RWPE1 (cell line): Measurements from ENCODE around the gene HS3ST5.

ENCODE experiments used
- CTCF ChIA-PET: fragments of 350-600 bp; sonication (Branson Sonifier 250); formaldehyde crosslinking; extraction: SDS; loops from one replicate; lab custom pipeline; 2021; lab: Yijun Ruan, JAX
- POLR2A ChIA-PET: fragments of 400-600 bp; formaldehyde crosslinking; extraction: SDS; loops from one replicate; lab custom pipeline; 2020; ENCODE audit warnings: antibody characterized with exemption; ENCODE audit not compliant: low non-redundant PET; lab: Yijun Ruan, JAX
- DNase-seq: peaks from one replicate; pipeline ENCODE4 v3.0.0; 2012; ENCODE audit warnings: low spot score
- H3K27ac ChIP-seq: fragments of 450-650 bp; 2 replicates; pipeline ENCODE4 v1.5.1; 2017
- CTCF ChIP-seq: fragments of 450-650 bp; conservative IDR thresholded peaks from 2 replicates; pipeline ENCODE4 v1.5.1; 2017; ENCODE audit warnings: low read depth, mild to moderate bottlenecking

The HS3ST5 gene

GRCh38 chr6:114343782-114344144 is 940 bp upstream of the HS3ST5 start:
- POLR2A ChIA-PET: no interaction called here
- no peak for TF ChIP-seq CTCF
- CTCF ChIA-PET: no interaction called here
- DNase-seq: no peak
- H3K27ac ChIP-seq: no peak overlapping the region

GRCh38 chr6:114342086-114342825 is 567 bp downstream of the HS3ST5 start:
- TF ChIP-seq CTCF: no peak
- DNase-seq: peak; percentile 17
- no peak overlapping the region for H3K27ac ChIP-seq
- POLR2A ChIA-PET: no interaction called here
- CTCF ChIA-PET: interaction anchor here (0.6 to 0.7 kb wide), 2 partner anchors 8 to 814 kb away, joined by 3 to 6 read pairs; no protein-coding TSS in a partner anchor

GRCh38 chr6:114339706-114340105 is 3.1 kb downstream of the HS3ST5 start:
- TF ChIP-seq CTCF: no peak
- DNase-seq: no peak
- H3K27ac ChIP-seq: no peak overlapping the region
- POLR2A ChIA-PET: no interaction called here
- CTCF ChIA-PET: no interaction called here

GRCh38 chr6:114334237-114334636 is 8.6 kb downstream of the HS3ST5 start:
- TF ChIP-seq CTCF: no peak
- H3K27ac ChIP-seq: no peak overlapping the region
- ChIA-PET POLR2A (no interaction called here), CTCF (interaction anchor here (0.6 to 1.1 kb wide), 2 partner anchors 9 to 11 kb away, joined by 3 to 6 read pairs; partner anchors contain the start of gene HS3ST5)
- DNase-seq: no peak

GRCh38 chr6:114327074-114327473 is 15.7 kb downstream of the HS3ST5 start:
- CTCF ChIA-PET: no interaction called here
- TF ChIP-seq CTCF: no peak
- no peak overlapping the region for H3K27ac ChIP-seq
- DNase-seq: no peak
- POLR2A ChIA-PET: no interaction called here

- no peak for TF ChIP-seq CTCF
- DNase-seq: no peak
- ChIA-PET CTCF (no interaction called here), POLR2A (no interaction called here)
- no peak overlapping the region for H3K27ac ChIP-seq
These were observed 19.0 kb downstream of the HS3ST5 start for GRCh38 chr6:114323784-114324183.
